GM19043 (cell line): ENCODE results near the gene FPGS.
"Not testable (repeated sequence)": the region's sequence is repeated elsewhere in the genome, so short reads cannot be mapped to it uniquely, and the experiment has no call there.

ENCODE experiments used
- ATAC-seq: cut with Tn5 transposase; IDR thresholded peaks from one replicate; pipeline ENCODE4 v1.9.1; 2021; ENCODE audit warnings: low read depth; ENCODE audit not compliant: unreplicated experiment

Gene FPGS

DNA sequence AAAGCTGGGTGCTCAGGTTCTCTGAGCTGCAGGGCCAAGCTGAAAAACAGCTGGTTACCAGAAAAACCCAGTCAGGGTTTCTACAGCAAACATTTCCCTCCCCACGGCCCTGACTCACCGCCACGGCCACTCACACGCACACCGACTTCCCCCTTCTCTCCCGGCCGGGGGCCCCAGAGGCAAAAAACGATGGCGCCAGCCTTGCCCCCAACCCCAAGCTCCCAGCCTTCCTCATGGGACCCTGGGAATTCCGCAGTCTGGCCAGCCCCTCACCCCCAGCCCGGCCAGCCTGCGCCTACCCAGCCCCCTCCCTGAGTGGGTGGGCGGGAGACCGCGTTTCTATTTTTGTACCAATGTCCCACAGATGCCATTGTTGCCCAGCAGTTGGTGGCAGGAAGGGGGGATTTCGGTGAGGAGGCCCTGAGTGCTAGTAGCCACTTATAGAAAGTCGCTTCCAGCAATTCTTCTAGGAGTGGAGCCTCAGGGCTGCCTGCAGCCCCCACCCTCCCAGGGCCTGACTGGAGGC, 33.4 kb downstream of the FPGS start:
- ATAC-seq: no peak

DNA sequence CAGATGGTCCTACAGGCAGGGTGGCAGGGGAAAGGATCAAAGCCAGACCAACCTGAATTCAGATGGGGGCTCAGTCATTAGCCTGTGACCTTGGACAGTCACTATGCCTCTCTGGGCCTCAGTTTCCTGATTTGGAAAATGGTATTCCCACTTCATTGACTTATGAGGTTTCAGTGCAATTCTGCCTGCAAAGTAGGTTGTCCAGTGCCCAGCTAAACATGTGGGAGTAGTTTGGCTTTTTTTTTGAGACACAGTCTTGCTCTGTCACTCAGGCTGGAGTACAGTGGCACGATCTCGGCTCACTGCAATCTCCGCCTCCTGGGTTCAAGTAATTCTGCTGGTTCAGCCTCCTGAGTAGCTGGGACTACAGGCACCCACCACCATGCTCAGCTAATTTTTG, 33.9 kb downstream of the FPGS start:
- not testable (repeated sequence) for ATAC-seq

DNA sequence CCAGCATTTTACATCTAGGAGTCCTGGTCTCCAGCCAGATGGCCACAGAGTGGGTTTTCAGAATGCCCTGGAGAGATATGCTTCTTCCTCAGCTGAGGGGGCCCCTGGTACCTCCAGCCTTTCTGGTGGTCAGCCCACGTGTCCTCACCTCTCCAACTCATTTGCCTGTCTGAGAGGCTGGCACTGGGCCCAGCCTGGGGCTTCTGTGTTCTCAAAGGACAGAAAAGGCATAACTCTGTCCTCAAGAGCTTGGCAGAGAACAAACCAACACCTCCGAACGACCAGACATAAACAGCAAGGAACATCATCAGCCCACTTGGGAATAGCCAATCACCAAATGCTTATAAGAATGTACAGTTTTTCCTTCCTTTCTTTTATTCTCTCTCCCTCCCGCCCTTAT, 34.7 kb downstream of the FPGS start:
- ATAC-seq: no peak

DNA sequence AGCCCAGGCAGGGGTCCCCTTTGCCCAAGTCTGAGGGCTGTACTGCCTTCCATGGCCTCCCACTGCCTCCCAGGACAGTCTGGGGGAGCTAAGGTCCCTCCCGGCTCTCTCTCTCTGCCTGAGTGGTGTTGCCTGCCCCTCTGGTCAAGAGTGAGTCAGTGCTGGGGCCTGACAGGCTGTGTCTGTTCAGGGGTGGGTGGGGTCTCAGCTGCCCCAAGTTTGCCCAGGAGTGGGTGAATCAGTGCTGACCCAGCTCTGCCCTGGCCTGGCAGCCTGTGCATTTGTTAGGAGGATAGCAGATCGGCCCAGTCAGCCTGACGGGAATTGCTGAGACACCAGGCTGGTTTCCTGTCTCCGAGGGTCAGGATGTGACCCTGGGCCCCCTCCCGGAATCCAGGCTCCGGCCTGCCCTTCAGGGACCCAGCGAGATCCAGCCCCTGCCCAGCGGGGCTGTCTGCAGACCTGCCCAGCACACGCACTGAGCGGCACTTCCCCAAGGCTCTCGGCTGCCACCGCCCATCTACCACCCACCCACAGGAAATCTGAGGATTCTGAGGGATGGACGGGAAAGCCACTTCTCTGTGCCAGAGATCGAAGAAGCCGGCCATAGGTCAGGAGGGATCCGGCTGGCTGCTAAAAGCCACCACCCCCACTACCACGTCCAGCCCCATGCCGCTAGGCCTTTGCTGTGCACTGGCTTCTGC, 35.8 kb downstream of the FPGS start:
- ATAC-seq: no peak

DNA sequence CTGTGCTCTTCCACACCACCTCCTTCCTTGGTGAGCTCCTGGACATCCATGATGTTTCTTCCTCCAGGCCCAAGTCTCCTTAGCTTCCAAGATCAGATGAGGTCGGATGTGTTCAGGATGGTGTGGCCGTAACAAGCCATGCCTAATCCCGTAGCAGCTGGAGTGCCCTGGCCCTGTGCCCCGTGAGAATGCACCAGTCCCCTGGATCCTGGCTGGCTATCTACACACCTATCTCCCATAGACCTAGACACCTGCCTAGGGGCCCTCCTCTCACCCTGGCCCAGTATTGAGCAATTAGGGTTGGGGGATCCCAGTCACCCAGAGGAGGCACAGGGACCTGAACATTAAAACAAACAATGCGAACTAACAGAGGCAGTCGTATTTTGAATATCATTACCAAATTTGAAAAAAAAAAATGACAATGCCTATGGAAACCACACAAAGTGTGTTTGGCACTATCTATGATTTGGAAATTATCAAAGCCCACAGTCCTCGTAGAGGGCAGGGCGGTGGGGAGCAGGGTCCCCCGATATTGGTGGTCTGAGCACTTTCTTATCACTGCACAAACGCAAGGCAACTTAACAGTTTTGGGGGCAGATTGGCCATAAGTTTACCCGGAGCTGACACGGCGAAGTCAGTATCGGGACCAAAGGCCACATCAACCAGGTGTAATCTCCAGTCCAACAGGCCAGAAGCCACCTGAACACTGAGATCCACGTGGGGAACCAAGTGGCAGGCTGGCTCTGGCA, 38.6 kb downstream of the FPGS start:
- ATAC-seq: no peak

DNA sequence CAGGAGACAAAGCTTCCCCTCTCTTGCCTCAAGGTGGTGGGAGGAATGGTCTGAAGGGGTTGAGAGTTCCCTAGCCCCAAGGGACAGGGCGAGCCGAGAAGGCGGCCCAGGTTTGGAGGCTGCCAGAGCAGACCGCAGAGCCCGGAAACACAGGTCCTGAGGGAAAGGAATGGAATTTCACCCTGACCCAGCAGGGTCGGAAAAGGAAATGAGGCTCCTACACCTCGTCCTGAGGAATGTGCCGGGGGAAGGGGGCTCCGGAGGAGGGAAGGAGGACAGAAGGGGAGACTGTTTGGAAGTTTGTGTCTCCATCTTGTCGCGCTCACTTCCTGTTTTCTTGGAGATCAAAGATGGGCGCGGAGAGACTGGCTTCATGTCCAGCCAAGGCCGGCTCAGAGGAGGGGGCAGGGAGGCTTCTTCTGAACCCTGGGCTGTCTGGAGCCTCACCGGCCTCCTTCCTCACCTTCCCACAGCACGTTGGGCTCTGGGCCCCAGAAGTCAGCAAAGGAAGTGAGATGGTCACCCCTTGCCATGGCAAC, 42.2 kb downstream of the FPGS start:
- no peak for ATAC-seq

DNA sequence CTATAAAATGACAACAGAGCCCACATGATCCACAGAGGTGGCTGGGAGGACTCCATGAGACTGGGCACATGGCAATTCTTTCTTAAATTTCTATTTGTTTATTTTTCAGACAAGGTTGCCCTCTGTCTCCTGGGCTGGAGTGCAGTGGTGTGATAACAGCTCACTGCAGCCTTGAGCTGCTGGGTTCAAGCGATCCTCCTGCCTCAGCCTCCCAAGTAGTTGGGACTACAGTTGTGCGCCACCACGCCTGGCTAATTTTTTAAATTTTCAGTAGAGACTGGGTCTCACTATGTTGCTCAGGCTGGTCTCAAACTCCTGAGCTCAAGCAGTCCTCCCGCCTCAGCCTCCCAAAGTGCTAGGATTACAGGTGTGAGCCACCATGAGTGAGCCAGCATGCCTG, 42.9 kb downstream of the FPGS start:
- not testable (repeated sequence) for ATAC-seq

DNA sequence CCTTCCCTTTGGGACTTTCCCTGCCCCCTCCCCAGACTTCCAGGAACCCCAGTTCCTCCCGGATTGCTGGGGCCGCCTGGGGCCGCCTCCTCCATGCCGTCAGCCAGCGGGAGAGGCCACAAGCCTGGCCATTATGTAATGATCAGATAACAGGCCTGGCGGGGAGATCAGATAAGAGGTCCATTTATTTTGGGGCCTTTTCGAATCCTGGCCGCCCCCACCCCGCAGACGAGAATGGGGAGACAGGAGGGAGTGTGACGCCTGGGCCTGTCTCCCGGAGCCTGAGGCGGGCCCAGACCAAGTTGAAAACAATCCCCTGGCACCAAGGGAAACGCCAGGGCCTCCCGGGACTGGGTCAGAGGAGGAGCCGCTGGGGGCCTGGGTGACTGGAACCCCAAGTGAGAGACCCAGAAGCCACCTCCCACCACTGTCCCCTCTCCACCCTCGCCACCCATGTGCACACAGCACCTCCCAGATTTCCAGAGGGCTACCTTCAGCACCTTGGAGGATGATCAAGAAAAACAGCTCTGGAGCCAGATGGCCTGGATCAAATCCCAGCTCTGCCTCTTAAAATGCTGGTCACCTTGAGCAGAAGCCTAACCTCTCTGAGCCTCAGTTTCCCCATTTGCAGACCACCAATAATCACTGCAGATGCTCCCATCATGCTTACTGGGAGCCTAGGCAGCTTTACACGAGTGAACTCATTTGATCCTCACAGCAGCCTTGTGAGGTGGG, 43.9 kb downstream of the FPGS start:
- no peak for ATAC-seq

DNA sequence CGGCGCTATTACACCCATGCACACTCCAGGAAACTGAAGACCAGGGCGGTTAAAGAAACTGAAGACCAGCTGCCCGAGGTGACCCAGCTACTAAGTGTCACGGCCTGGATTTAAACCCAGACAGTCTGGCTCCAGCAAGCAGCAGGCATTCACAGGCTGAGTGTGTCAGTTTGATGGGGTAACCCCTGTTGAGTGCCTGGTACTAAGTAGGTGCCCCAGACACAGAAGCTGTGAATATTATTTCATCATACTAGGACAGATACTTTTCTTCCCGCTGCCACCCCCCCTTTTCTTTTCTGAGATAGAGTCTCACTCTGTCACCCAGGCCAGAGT, 44.5 kb downstream of the FPGS start:
- ATAC-seq: no peak

DNA sequence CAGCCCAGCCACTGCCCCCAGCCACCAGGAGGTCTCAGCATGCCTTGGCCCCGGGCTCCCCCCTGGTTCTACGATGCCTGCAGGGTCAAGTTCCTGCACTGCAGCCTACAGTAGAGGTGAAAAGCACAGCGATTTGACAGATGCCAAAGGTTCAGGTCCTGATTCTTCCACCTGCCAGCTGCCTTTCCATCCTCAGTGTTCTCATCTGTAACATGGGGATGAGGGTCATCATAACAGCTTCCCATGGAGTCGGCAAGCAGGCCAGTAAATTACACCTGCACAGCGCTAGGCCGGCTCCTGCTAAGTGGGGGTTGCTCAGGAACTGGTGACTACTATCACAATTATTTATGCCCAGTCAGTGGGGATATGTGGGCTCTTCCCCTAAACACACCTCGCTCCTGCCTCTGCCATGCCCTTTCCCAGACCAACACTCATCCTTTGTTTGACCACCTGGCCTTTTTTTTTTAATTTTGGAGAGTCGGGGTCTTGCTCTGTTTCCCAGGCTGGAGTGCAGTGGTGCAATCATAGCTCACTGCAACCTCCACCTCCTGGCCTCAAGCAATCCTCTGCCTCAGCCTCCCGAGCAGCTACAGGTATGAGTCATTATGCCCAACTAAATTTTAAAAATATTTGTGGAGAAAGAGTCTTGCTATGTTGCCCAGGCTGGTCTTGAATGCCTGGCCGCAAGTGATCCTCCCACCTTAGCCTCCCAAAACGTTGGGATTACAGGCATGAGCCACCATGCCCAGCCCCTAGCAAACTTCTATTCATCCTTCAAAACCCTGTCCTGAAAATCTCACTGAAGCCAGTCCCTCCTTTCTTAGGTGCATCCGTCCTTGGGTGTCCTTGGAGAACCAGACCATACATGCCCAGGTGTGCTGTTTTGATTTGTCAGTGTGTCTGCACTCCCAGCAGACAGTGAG, 45.4 kb downstream of the FPGS start:
- no peak for ATAC-seq

DNA sequence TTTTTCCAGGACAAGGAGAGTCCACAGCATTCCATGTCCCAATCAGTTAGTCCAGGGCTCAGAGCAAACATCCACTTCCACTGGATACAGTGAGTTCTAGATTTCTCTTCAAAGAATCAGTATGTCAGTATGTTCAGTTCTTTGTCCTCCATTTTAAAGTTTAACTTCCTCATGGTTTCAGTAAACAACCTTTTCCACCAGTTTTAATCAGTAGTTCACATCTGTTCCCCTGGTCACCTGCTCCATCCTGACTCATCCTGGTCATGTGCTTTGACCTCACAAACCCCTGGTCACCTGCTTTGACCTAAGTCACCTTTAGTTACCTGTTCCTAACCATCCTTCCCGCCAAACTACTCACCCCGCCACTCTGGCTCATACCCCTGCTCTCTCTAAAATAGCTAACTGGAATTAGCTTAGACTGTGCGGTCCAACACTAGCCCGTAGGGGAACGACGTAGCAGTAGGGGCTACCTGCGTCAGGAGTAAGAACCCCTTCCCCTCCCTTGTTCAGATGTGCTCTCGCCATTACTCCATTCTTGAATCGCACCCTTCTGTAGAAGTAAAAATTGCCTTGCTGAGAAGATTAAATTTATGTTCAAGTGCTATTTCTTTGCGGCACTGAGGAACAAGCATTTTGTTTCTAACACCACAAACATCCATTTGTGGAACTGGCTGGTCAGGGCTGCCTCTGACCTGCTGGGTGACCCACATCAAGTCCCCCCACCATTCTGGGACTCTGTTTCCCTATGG, 46.2 kb downstream of the FPGS start:
- no peak for ATAC-seq

DNA sequence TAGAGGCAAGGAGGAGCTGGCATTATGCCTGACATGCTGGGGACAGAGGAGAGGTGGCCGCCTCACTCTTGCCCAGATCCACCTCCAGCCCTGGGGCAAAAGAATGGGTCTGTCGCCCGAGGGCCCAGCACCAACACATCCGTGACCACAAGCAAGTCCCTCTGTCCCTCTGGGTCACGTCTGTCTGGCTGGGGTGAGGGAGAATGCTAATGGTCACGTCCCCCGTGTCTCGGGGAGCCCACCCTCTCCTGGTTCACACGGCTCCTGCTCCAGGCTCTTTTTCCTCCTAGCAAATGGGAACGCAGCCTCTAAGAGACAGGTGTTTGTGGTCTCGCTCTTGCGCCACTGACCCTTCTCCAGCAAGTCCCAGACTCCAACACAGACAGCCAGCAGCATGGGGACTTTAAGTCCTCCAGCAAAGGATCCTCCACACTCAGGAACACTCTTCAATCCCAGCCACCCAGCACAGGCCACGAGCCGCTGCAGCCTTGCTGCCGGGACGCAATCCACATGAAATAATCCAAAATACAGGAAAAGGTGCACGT, 47.7 kb downstream of the FPGS start:
- ATAC-seq: no peak

DNA sequence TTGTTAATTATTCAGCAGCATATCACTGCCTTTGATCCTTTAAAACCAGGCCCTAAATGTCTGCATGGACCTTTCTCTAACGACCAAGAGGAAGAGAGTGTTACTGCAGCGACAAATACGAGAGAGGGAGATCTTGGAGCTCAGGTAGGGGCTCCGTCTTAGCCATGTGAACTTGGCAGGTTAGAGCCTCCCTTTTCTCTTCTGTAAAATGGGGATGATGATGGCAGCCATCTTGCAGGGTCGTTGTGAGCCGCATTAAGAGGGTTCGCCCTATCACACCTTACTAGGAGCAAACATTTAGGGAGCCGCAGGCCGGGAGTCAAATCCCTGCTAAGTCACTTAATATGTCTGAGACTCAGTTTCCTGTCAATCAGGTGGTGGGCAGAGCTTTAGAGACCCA, 50.1 kb downstream of the FPGS start:
- no peak for ATAC-seq

DNA sequence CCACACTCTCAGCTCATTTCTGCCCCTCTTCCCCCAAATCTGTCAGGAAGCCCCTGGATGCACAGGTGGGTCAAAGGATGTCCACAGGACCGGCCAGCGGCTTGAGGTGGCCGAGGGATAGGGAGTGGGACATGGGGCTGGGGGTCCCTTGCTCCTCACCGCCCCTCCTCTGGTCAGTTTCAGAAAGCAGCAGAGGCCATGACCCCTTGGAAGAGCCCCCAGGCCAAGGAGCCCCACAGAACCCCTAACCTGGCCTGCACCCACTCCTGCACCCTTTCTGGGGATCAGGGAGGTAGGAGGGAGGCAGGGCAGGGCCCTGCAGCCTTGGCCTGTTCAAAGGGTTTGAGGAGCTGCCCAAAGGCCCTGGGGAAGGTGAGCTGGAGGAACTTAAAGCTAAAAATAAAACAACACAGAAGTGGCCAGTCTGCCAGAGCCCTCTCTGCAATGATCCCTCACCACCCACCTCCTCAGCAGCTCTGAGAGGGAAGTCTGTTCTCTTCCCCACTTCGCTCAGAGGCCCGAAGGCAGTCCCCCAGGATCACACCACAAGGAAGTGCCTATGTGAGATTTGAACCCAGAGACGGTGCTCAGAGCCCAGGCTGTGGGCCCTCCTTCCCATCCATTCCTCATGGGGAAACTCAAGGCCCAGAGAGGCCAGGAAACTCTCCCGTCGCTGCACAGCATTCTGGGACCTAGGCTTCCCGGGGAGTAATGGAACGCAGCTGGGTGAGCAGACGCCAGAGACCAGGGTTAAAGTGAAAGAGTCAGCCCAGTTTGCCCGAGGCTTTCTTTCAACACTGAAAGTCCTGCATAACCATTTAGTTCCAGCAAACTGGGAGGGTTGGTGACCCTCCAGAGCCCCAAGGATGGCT, 50.9 kb downstream of the FPGS start:
- no peak for ATAC-seq

DNA sequence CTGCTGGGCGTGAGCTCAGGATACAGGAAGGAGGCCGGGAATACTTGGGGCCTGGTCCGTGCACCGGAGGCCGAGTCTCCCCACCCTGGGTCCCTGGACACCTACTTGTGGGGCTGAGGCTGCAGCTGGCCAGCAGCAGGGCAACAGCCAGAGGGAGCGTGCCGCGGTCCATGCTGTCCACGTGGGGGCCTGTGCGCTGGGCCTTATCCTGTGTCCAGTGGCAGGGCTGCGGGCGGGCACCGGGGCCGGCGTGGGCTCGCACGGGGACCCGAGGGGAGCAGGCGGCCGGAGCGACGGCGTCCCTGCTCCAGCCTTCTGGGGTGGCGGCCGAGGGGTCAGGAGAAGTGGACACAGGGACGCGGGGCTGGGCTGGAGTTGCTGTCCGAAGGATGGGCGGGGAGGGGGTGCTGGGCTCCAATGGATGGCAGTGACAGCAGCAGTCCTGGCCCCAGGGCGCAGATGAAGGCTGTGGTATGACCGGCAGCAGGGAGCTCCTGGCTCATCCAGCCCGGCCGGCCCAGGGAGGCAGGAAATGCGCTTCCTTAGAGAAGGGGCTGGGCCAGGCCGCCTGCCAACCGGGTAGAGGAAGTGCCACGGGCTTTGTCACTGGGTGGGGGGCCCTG, 51.6 kb downstream of the FPGS start, which contains the start of gene ENG:
Gene ENG (minus strand): TSS at position 475 of the 623 bp plus-strand sequence. CDS start 303 bp downstream, at position 172.
- no peak for ATAC-seq

DNA sequence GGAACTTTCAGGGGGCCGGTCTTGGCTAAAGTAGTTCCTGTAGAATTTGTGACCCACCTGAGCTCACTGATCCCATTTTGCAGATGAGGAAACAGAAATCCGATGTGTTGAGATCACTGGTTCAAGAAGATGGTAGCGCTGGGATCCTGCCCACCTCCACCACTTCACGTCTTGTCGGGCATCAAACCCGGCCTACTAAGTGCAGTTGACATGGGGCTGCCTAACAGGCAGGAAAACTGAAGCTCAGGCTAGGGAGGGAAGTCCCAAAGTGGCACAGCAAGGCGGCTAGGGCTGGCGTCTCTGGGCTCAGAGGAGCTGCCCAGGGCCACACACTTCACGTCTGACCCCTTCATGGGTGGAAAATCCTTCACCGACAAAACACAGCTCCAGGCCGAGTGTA, 52.3 kb downstream of the FPGS start:
- no peak for ATAC-seq

DNA sequence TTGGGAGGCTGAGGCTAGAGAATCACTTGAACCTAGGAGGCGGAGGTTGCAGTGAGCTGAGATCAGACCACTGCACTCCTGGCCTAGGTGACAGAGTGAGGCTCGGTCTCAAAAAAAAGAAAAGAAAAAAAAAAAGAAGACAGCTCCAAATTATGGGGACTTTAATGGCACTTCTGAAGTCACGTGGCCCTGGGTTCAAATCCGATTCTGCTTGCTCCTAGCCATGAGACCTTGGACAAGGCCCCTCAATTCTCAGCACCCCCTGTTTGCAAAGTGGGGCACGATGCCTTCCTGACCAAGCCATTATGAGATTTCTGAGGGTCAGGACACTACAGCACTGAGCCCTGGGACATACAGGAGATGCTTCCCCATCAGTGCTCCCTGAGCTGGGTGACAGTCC, 52.8 kb downstream of the FPGS start:
- no peak for ATAC-seq
